ENCODE results near the gene HK1.
"Not testable (repeated sequence)": the region's sequence is repeated elsewhere in the genome, so short reads cannot be mapped to it uniquely, and the experiment has no call there.

The HK1 gene

GRCh38 chr10:69242040-69242851 is 36.0 kb upstream of the HK1 start:
- Histone ChIP-seq H3K9me3 (replicated peaks; ENCODE audit: low read length) (no peaks in the 10 kb centered on the region), H3K4me2 (ENCODE audit: low read length) (peak overlapping the region; percentile 77), H3K4me1 (ENCODE audit: control insufficient read depth, insufficient read depth, low read length) (peaks cover 34% of the 10 kb centered on the region), H3K4me3 (ENCODE audit: low read length) (peak overlapping the region; percentile 60), H3K27me3 (ENCODE audit: control insufficient read depth, insufficient read depth, low read length) (no peaks in the 10 kb centered on the region), H3K9ac (ENCODE audit: low read depth, low read length) (no peak overlapping the region), H3K36me3 (ENCODE audit: insufficient read depth, low read length) (no peaks in the 10 kb centered on the region)

GRCh38 chr10:69242852-69243212 is 35.5 kb upstream of the HK1 start:
- Histone ChIP-seq H3K4me2 (ENCODE audit: low read length) (no peak overlapping the region), H3K4me1 (ENCODE audit: control insufficient read depth, insufficient read depth, low read length) (peaks cover 32% of the 10 kb centered on the region), H3K27me3 (ENCODE audit: control insufficient read depth, insufficient read depth, low read length) (no peaks in the 10 kb centered on the region), H3K9ac (ENCODE audit: low read depth, low read length) (no peak overlapping the region), H3K9me3 (replicated peaks; ENCODE audit: low read length) (no peaks in the 10 kb centered on the region), H3K4me3 (ENCODE audit: low read length) (no peak overlapping the region), H3K36me3 (ENCODE audit: insufficient read depth, low read length) (no peaks in the 10 kb centered on the region)

GRCh38 chr10:69243817-69244216 is 34.5 kb upstream of the HK1 start:
- no peaks in the 10 kb centered on the region for H3K36me3 ChIP-seq (ENCODE audit: insufficient read depth, low read length)
- H3K4me1 ChIP-seq (ENCODE audit: control insufficient read depth, insufficient read depth, low read length): peaks cover 31% of the 10 kb centered on the region

GRCh38 chr10:69246036-69246435 is 32.3 kb upstream of the HK1 start:
- no peak overlapping the region for H3K9ac ChIP-seq (ENCODE audit: low read depth, low read length)
- H3K4me3 ChIP-seq (ENCODE audit: low read length): no peak overlapping the region
- no peak overlapping the region for H3K4me2 ChIP-seq (ENCODE audit: low read length)
- no peaks in the 10 kb centered on the region for H3K36me3 ChIP-seq (ENCODE audit: insufficient read depth, low read length)
- no peaks in the 10 kb centered on the region for H3K9me3 ChIP-seq (replicated peaks; ENCODE audit: low read length)
- peaks cover 11% of the 10 kb centered on the region for H3K4me1 ChIP-seq (ENCODE audit: control insufficient read depth, insufficient read depth, low read length)
- H3K27me3 ChIP-seq (ENCODE audit: control insufficient read depth, insufficient read depth, low read length): no peaks in the 10 kb centered on the region

More at GRCh38 chr10:69243817-69244216, 34.5 kb upstream of the HK1 start:
- Histone ChIP-seq H3K27me3 (ENCODE audit: control insufficient read depth, insufficient read depth, low read length) (no peaks in the 10 kb centered on the region), H3K9ac (ENCODE audit: low read depth, low read length) (no peak overlapping the region), H3K9me3 (replicated peaks; ENCODE audit: low read length) (no peaks in the 10 kb centered on the region), H3K4me2 (ENCODE audit: low read length) (no peak overlapping the region), H3K4me3 (ENCODE audit: low read length) (no peak overlapping the region)

- Histone ChIP-seq H3K4me3 (ENCODE audit: low read length) (no peak overlapping the region), H3K4me2 (ENCODE audit: low read length) (no peak overlapping the region), H3K9me3 (replicated peaks; ENCODE audit: low read length) (no peaks in the 10 kb centered on the region), H3K27me3 (ENCODE audit: control insufficient read depth, insufficient read depth, low read length) (no peaks in the 10 kb centered on the region), H3K36me3 (ENCODE audit: insufficient read depth, low read length) (no peaks in the 10 kb centered on the region), H3K4me1 (ENCODE audit: control insufficient read depth, insufficient read depth, low read length) (peaks cover 5% of the 10 kb centered on the region), H3K9ac (ENCODE audit: low read depth, low read length) (no peak overlapping the region)
Observed at GRCh38 chr10:69246581-69247312, 31.5 kb upstream of the HK1 start.

- H3K27me3 ChIP-seq (ENCODE audit: control insufficient read depth, insufficient read depth, low read length): no peaks in the 10 kb centered on the region
- H3K4me3 ChIP-seq (ENCODE audit: low read length): no peak overlapping the region
- no peak overlapping the region for H3K4me2 ChIP-seq (ENCODE audit: low read length)
- no peaks in the 10 kb centered on the region for H3K36me3 ChIP-seq (ENCODE audit: insufficient read depth, low read length)
- H3K4me1 ChIP-seq (ENCODE audit: control insufficient read depth, insufficient read depth, low read length): no peaks in the 10 kb centered on the region
- H3K9me3 ChIP-seq (replicated peaks; ENCODE audit: low read length): no peaks in the 10 kb centered on the region
- H3K9ac ChIP-seq (ENCODE audit: low read depth, low read length): no peak overlapping the region
Observed at GRCh38 chr10:69247313-69247710, 31.0 kb upstream of the HK1 start.

GRCh38 chr10:69248117-69248730 is 30.1 kb upstream of the HK1 start:
- Histone ChIP-seq H3K4me1 (ENCODE audit: control insufficient read depth, insufficient read depth, low read length) (no peaks in the 10 kb centered on the region), H3K9ac (ENCODE audit: low read depth, low read length) (no peak overlapping the region), H3K27me3 (ENCODE audit: control insufficient read depth, insufficient read depth, low read length) (no peaks in the 10 kb centered on the region), H3K9me3 (replicated peaks; ENCODE audit: low read length) (no peaks in the 10 kb centered on the region), H3K4me3 (ENCODE audit: low read length) (no peak overlapping the region), H3K4me2 (ENCODE audit: low read length) (no peak overlapping the region), H3K36me3 (ENCODE audit: insufficient read depth, low read length) (no peaks in the 10 kb centered on the region)

GRCh38 chr10:69250041-69250440 is 28.3 kb upstream of the HK1 start:
- Histone ChIP-seq H3K9me3 (replicated peaks; ENCODE audit: low read length) (no peaks in the 10 kb centered on the region), H3K4me1 (ENCODE audit: control insufficient read depth, insufficient read depth, low read length) (no peaks in the 10 kb centered on the region), H3K4me3 (ENCODE audit: low read length) (no peak overlapping the region), H3K9ac (ENCODE audit: low read depth, low read length) (no peak overlapping the region), H3K4me2 (ENCODE audit: low read length) (no peak overlapping the region), H3K36me3 (ENCODE audit: insufficient read depth, low read length) (no peaks in the 10 kb centered on the region), H3K27me3 (ENCODE audit: control insufficient read depth, insufficient read depth, low read length) (no peaks in the 10 kb centered on the region)

GRCh38 chr10:69251417-69251816 is 26.9 kb upstream of the HK1 start:
- not testable (repeated sequence) for H3K4me3 ChIP-seq (ENCODE audit: low read length); H3K9ac ChIP-seq (ENCODE audit: low read depth, low read length); H3K4me1 ChIP-seq (ENCODE audit: control insufficient read depth, insufficient read depth, low read length); H3K27me3 ChIP-seq (ENCODE audit: control insufficient read depth, insufficient read depth, low read length); H3K4me2 ChIP-seq (ENCODE audit: low read length); H3K9me3 ChIP-seq (replicated peaks; ENCODE audit: low read length); H3K36me3 ChIP-seq (ENCODE audit: insufficient read depth, low read length)

- Histone ChIP-seq H3K4me2 (ENCODE audit: low read length) (no peak overlapping the region), H3K27me3 (ENCODE audit: control insufficient read depth, insufficient read depth, low read length) (peaks cover 3% of the 10 kb centered on the region), H3K9ac (ENCODE audit: low read depth, low read length) (no peak overlapping the region)
Observed at GRCh38 chr10:69253171-69253570, 25.1 kb upstream of the HK1 start.

GRCh38 chr10:69254877-69255276 is 23.4 kb upstream of the HK1 start:
- no peaks in the 10 kb centered on the region for H3K36me3 ChIP-seq (ENCODE audit: insufficient read depth, low read length)
- peaks cover 9% of the 10 kb centered on the region for H3K27me3 ChIP-seq (ENCODE audit: control insufficient read depth, insufficient read depth, low read length)
- no peaks in the 10 kb centered on the region for H3K9me3 ChIP-seq (replicated peaks; ENCODE audit: low read length)
- no peak overlapping the region for H3K4me3 ChIP-seq (ENCODE audit: low read length)
- no peak overlapping the region for H3K4me2 ChIP-seq (ENCODE audit: low read length)
- no peaks in the 10 kb centered on the region for H3K4me1 ChIP-seq (ENCODE audit: control insufficient read depth, insufficient read depth, low read length)
- H3K9ac ChIP-seq (ENCODE audit: low read depth, low read length): no peak overlapping the region

More at GRCh38 chr10:69253171-69253570, 25.1 kb upstream of the HK1 start:
- Histone ChIP-seq H3K36me3 (ENCODE audit: insufficient read depth, low read length) (no peaks in the 10 kb centered on the region), H3K4me3 (ENCODE audit: low read length) (no peak overlapping the region), H3K9me3 (replicated peaks; ENCODE audit: low read length) (no peaks in the 10 kb centered on the region), H3K4me1 (ENCODE audit: control insufficient read depth, insufficient read depth, low read length) (no peaks in the 10 kb centered on the region)
